HPDE6-E6E7 (cell line): ENCODE data around the gene NFE2L2.
A peak's percentile ranks its signal among the peaks of the same experiment; 100 is the strongest.
"Not testable (repeated sequence)": the region's sequence is repeated elsewhere in the genome, so short reads cannot be mapped to it uniquely, and the experiment has no call there.

Experiments used
- DNase-seq: peaks from one replicate; pipeline ENCODE4 v3.0.0; 2011; ENCODE audit warnings: missing footprints; ENCODE audit errors: extremely low spot score

The NFE2L2 gene

GRCh38 chr2:177237932-177238331 lies 26.6 kb downstream of the NFE2L2 start:
- no peak for DNase-seq

- DNase-seq = no peak
Measured at GRCh38 chr2:177235855-177236437, 28.6 kb downstream of the NFE2L2 start.

GRCh38 chr2:177234267-177234666 lies 30.3 kb downstream of the NFE2L2 start:
- no peak for DNase-seq

GRCh38 chr2:177232098-177232704 lies 32.3 kb downstream of the NFE2L2 start:
- DNase-seq = no peak

- DNase-seq = no peak
Measured at GRCh38 chr2:177231270-177231669, 33.3 kb downstream of the NFE2L2 start.

GRCh38 chr2:177229442-177230242 lies 34.9 kb downstream of the NFE2L2 start:
- no peak for DNase-seq

GRCh38 chr2:177225965-177226360 lies 38.6 kb downstream of the NFE2L2 start:
- DNase-seq = no peak

GRCh38 chr2:177223436-177223835 lies 41.1 kb downstream of the NFE2L2 start:
- DNase-seq = not testable (repeated sequence)

- no peak for DNase-seq
Measured at GRCh38 chr2:177221970-177222369, 42.6 kb downstream of the NFE2L2 start.

- DNase-seq = no peak
Measured at GRCh38 chr2:177221534-177221933, 43.0 kb downstream of the NFE2L2 start.

- not testable (repeated sequence) for DNase-seq
Measured at GRCh38 chr2:177219787-177220186, 44.7 kb downstream of the NFE2L2 start.

GRCh38 chr2:177217247-177217843 lies 47.2 kb downstream of the NFE2L2 start:
- DNase-seq = no peak

GRCh38 chr2:177212891-177213856 lies 51.4 kb downstream of the NFE2L2 start:
- DNase-seq = peak; percentile 81

- DNase-seq = peak; percentile 96
Measured at GRCh38 chr2:177212106-177212890, 52.2 kb downstream of the NFE2L2 start, which contains the start of gene HNRNPA3. HNRNPA3 (plus strand) TSS chr2:177212794; CDS start chr2:177212800, 6 bp downstream.

- DNase-seq = no peak
Measured at GRCh38 chr2:177211576-177212105, 52.9 kb downstream of the NFE2L2 start.

GRCh38 chr2:177211169-177211568 lies 53.4 kb downstream of the NFE2L2 start:
- no peak for DNase-seq

GRCh38 chr2:177207101-177207500 lies 57.4 kb downstream of the NFE2L2 start:
- no peak for DNase-seq

- DNase-seq = no peak
Measured at GRCh38 chr2:177204417-177204816, 60.1 kb downstream of the NFE2L2 start.

- DNase-seq = no peak
Measured at GRCh38 chr2:177201919-177202346, 62.6 kb downstream of the NFE2L2 start.

- DNase-seq = not testable (repeated sequence)
Measured at GRCh38 chr2:177200419-177200818, 64.1 kb downstream of the NFE2L2 start.
